ENCODE measurements around the gene FNIP1. TPM values are rescaled to one million over a fixed set of nuclear protein-coding genes. Genes with fewer than 3 reads are reported as not detected.
"Not testable (repeated sequence)": the region's sequence is repeated elsewhere in the genome, so short reads cannot be mapped to it uniquely, and the experiment has no call there.

The FNIP1 gene
- total RNA-seq, 2 experiments from 2014 or later: 24.8 to 26.1 TPM

GRCh38 chr5:131740477-131740876 is 56.3 kb downstream of the FNIP1 start:
- Mint-ChIP-seq H3K27me3 (no peaks in the 10 kb centered on the region), H3K9me3 (no peaks in the 10 kb centered on the region), H3K4me1 (peaks cover under 1% of the 10 kb centered on the region), H3K27ac (no peak overlapping the region), H3K36me3 (ENCODE audit: low read depth) (peaks cover 55% of the 10 kb centered on the region), H3K4me3 (no peak overlapping the region)
- POLR2A ChIA-PET: no interaction called here
- CTCF ChIA-PET: interaction anchor here (1.4 to 2.0 kb wide), 2 partner anchors 57 to 267 kb away, joined by 3 to 5 read pairs; no protein-coding TSS in a partner anchor
- no peak for DNase-seq

GRCh38 chr5:131735393-131735792 is 61.4 kb downstream of the FNIP1 start:
- no peak for DNase-seq

DNA sequence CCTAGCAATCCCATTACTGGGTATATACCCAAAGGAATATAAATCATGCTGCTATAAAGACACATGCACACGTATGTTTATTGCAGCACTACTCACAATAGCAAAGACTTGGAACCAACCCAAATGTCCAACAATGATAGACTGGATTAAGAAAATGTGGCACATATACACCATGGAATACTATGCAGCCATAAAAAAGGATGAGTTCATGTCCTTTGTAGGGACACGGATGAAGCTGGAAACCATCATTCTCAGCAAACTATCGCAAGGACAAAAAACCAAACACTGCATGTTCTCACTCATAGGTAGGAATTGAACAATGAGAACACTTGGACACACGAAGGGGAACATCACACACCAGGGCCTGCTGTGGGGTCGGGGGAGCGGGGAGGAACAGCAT is 61.9 kb downstream of the FNIP1 start:
- peaks cover 47% of the 10 kb centered on the region for H3K36me3 Mint-ChIP-seq (ENCODE audit: low read depth)
- H3K4me3 Mint-ChIP-seq, H3K27me3 Mint-ChIP-seq, DNase-seq, H3K27ac Mint-ChIP-seq, CTCF ChIA-PET, H3K9me3 Mint-ChIP-seq, H3K4me1 Mint-ChIP-seq, POLR2A ChIA-PET: not testable (repeated sequence)

More at GRCh38 chr5:131735393-131735792, 61.4 kb downstream of the FNIP1 start:
- CTCF ChIA-PET: no interaction called here
- Mint-ChIP-seq H3K27ac (no peak overlapping the region), H3K4me1 (no peaks in the 10 kb centered on the region), H3K9me3 (peaks cover 5% of the 10 kb centered on the region), H3K36me3 (ENCODE audit: low read depth) (peaks cover 49% of the 10 kb centered on the region), H3K4me3 (no peak overlapping the region), H3K27me3 (no peaks in the 10 kb centered on the region)
- POLR2A ChIA-PET: no interaction called here

DNA sequence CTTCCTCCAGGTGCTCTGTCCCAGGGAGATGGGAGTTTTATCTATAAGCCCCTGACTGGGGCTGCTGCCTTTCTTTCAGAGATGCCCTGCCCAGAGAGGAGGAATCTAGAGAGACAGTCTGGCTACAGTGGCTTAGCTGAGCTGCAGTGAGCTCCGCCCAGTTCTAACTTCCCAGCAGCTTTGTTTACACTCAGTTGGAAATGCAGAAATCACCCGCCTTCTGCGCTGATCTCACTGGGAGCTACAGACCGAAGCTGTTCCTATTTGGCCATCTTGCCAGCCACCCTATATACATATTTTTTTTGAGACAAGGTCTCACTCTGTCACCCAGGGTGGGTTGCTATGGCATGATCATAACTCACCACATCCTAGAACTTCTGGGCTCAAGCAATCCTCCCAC is 67.5 kb downstream of the FNIP1 start:
- CTCF ChIA-PET: interaction anchor here (1.3 to 1.5 kb wide), 2 partner anchors 11 to 20 kb away, joined by 4 to 6 read pairs; no protein-coding TSS in a partner anchor
- H3K27ac Mint-ChIP-seq, H3K4me1 Mint-ChIP-seq, POLR2A ChIA-PET, H3K27me3 Mint-ChIP-seq, DNase-seq, H3K4me3 Mint-ChIP-seq: not testable (repeated sequence)
- Mint-ChIP-seq H3K9me3 (peaks cover 32% of the 10 kb centered on the region), H3K36me3 (ENCODE audit: low read depth) (peaks cover 64% of the 10 kb centered on the region)

GRCh38 chr5:131724089-131724488 is 72.7 kb downstream of the FNIP1 start:
- H3K27ac Mint-ChIP-seq, DNase-seq, H3K27me3 Mint-ChIP-seq, POLR2A ChIA-PET, H3K4me3 Mint-ChIP-seq, H3K4me1 Mint-ChIP-seq: not testable (repeated sequence)
- CTCF ChIA-PET: interaction anchor here (0.6 to 0.7 kb wide), 2 partner anchors 53 to 782 kb away, joined by 3 read pairs; no protein-coding TSS in a partner anchor
- peaks cover 60% of the 10 kb centered on the region for H3K36me3 Mint-ChIP-seq (ENCODE audit: low read depth)
- peaks cover 38% of the 10 kb centered on the region for H3K9me3 Mint-ChIP-seq

DNA sequence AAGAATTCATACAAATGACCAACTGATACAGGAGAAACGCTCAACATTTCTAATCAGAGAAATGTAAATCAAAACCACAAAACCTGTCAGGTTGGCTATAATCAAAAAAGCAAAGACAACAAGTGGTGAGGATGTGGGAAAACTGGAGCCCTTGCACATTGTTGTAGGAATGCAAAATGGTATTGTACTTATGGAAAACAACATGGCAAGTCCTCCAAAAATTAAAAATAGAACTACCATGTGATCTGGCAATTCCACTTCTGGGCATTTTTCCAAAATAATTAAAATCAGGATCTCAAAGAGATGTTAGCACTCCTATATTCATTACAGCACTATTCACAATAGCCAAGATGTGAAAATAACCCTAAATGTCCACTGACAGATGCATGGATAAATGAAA is 76.1 kb downstream of the FNIP1 start:
- Mint-ChIP-seq H3K9me3 (peaks cover 14% of the 10 kb centered on the region), H3K4me1 (peaks cover 14% of the 10 kb centered on the region), H3K4me3 (no peak overlapping the region), H3K36me3 (ENCODE audit: low read depth) (peaks cover 51% of the 10 kb centered on the region), H3K27me3 (no peaks in the 10 kb centered on the region), H3K27ac (no peak overlapping the region)
- DNase-seq: no peak
- ChIA-PET CTCF (no interaction called here), POLR2A (no interaction called here)

- H3K9me3 Mint-ChIP-seq: peaks cover 10% of the 10 kb centered on the region
- peaks cover 49% of the 10 kb centered on the region for H3K36me3 Mint-ChIP-seq (ENCODE audit: low read depth)
- H3K4me3 Mint-ChIP-seq: no peak overlapping the region
- no peak overlapping the region for H3K27ac Mint-ChIP-seq
- CTCF ChIA-PET: interaction anchor here (1.2 kb wide), 1 partner anchor 79 kb away, joined by 3 read pairs; no protein-coding TSS in a partner anchor
- H3K4me1 Mint-ChIP-seq: peaks cover 14% of the 10 kb centered on the region
- no peak for DNase-seq
- no peaks in the 10 kb centered on the region for H3K27me3 Mint-ChIP-seq
- POLR2A ChIA-PET: no interaction called here
Observed at GRCh38 chr5:131719564-131719963, 77.3 kb downstream of the FNIP1 start.

GRCh38 chr5:131718487-131719014 is 78.3 kb downstream of the FNIP1 start:
- Mint-ChIP-seq H3K36me3 (ENCODE audit: low read depth) (peaks cover 60% of the 10 kb centered on the region), H3K27me3 (no peaks in the 10 kb centered on the region), H3K9me3 (peaks cover 10% of the 10 kb centered on the region), H3K4me1 (peaks cover 14% of the 10 kb centered on the region), H3K27ac (peak overlapping the region; percentile 28), H3K4me3 (no peak overlapping the region)
- ChIA-PET CTCF (interaction anchor here (1.2 to 1.6 kb wide), 2 partner anchors 11 to 78 kb away, joined by 3 to 4 read pairs; no protein-coding TSS in a partner anchor), POLR2A (no interaction called here)
- DNase-seq: no peak

- H3K4me1 Mint-ChIP-seq: peaks cover 14% of the 10 kb centered on the region
- H3K27ac Mint-ChIP-seq, H3K9me3 Mint-ChIP-seq, CTCF ChIA-PET, H3K27me3 Mint-ChIP-seq, POLR2A ChIA-PET, DNase-seq, H3K4me3 Mint-ChIP-seq: not testable (repeated sequence)
- peaks cover 65% of the 10 kb centered on the region for H3K36me3 Mint-ChIP-seq (ENCODE audit: low read depth)
Observed at GRCh38 chr5:131717164-131717563, 79.7 kb downstream of the FNIP1 start.

GRCh38 chr5:131716650-131717049 is 80.2 kb downstream of the FNIP1 start:
- Mint-ChIP-seq H3K27ac (no peak overlapping the region), H3K27me3 (no peaks in the 10 kb centered on the region), H3K9me3 (peaks cover 10% of the 10 kb centered on the region), H3K4me1 (peaks cover 16% of the 10 kb centered on the region), H3K36me3 (ENCODE audit: low read depth) (peaks cover 66% of the 10 kb centered on the region), H3K4me3 (no peak overlapping the region)
- ChIA-PET POLR2A (no interaction called here), CTCF (no interaction called here)
- no peak for DNase-seq

- ChIA-PET POLR2A (no interaction called here), CTCF (no interaction called here)
- Mint-ChIP-seq H3K9me3 (no peaks in the 10 kb centered on the region), H3K4me3 (no peak overlapping the region), H3K4me1 (peaks cover 5% of the 10 kb centered on the region), H3K27ac (no peak overlapping the region), H3K36me3 (ENCODE audit: low read depth) (peaks cover 52% of the 10 kb centered on the region), H3K27me3 (no peaks in the 10 kb centered on the region)
- no peak for DNase-seq
Observed at GRCh38 chr5:131710391-131710790, 86.4 kb downstream of the FNIP1 start.

- Mint-ChIP-seq H3K9me3 (no peaks in the 10 kb centered on the region), H3K36me3 (ENCODE audit: low read depth) (peaks cover 56% of the 10 kb centered on the region), H3K27ac (no peak overlapping the region), H3K4me1 (peaks cover 5% of the 10 kb centered on the region), H3K27me3 (no peaks in the 10 kb centered on the region), H3K4me3 (no peak overlapping the region)
- ChIA-PET POLR2A (no interaction called here), CTCF (interaction anchor here (1.1 to 1.7 kb wide), 2 partner anchors 20 to 21 kb away, joined by 4 to 6 read pairs; no protein-coding TSS in a partner anchor)
- DNase-seq: no peak
Observed at GRCh38 chr5:131709043-131709442, 87.8 kb downstream of the FNIP1 start.

DNA sequence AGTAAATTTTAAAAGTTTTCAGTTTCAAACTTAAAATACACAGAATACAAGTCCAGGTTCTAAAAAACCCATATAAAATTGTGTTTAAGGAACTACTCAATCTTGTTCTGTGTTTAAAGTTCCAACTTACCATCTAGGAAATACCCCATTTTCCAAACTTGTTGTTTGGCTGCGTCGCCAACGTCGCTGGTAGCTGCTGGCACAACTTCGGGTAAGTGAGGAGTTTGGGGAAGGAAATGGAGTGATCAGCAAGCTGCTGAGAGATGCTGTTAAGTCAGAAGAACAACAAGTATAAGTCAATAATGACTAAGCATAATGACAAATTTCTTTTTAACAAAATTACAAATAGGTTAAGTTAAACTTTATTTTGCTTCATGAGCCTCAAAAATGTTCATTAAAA is 90.5 kb downstream of the FNIP1 start:
- Mint-ChIP-seq H3K9me3 (no peaks in the 10 kb centered on the region), H3K4me1 (peaks cover 3% of the 10 kb centered on the region), H3K27ac (no peak overlapping the region), H3K36me3 (ENCODE audit: low read depth) (peaks cover 63% of the 10 kb centered on the region), H3K27me3 (no peaks in the 10 kb centered on the region), H3K4me3 (no peak overlapping the region)
- ChIA-PET CTCF (no interaction called here), POLR2A (no interaction called here)
- DNase-seq: no peak

- H3K9me3 Mint-ChIP-seq: peaks cover 7% of the 10 kb centered on the region
- no peak overlapping the region for H3K27ac Mint-ChIP-seq
- H3K27me3 Mint-ChIP-seq: no peaks in the 10 kb centered on the region
- H3K4me1 Mint-ChIP-seq: no peaks in the 10 kb centered on the region
- ChIA-PET CTCF (no interaction called here), POLR2A (no interaction called here)
- no peak overlapping the region for H3K4me3 Mint-ChIP-seq
- peaks cover 52% of the 10 kb centered on the region for H3K36me3 Mint-ChIP-seq (ENCODE audit: low read depth)
- DNase-seq: no peak
Observed at GRCh38 chr5:131694926-131695325, 101.9 kb downstream of the FNIP1 start.

All from activated CD4-positive, alpha-beta T cell treated with anti-CD3 and anti-CD28 coated beads, Interleukin-2, amount 10 ng/mL, durations not matched to agents 7 days and 5 days (primary cell).